Vagina (tissue), 2 donors: Measurements from ENCODE around the gene ATR.

Experiments
- POLR2AphosphoS5 ChIP-seq, 2 donors: sonication (generic); formaldehyde crosslinking; IDR thresholded peaks; one replicate each; pipeline ENCODE4 v1.9.0; 2017; ENCODE audit warnings: antibody characterized with exemption in 2 of 2, mild to moderate bottlenecking in 2 of 2, low read depth in 1 of 2; ENCODE audit not compliant: insufficient read depth in 1 of 2
- TF ChIP-seq, protein P1 (sequence below), 3 experiments: fragments of 450-650 bp in 2 of 3; fragments of 200-600 bp in 1 of 3; sonication (generic) in 1 of 3; IDR thresholded peaks; one replicate each; pipeline ENCODE4 v1.5.1; 2017 to 2019; ENCODE audit warnings: antibody characterized with exemption in 3 of 3, mild to moderate bottlenecking in 2 of 3, moderate library complexity in 2 of 3

- TF ChIP-seq, protein P1, sequence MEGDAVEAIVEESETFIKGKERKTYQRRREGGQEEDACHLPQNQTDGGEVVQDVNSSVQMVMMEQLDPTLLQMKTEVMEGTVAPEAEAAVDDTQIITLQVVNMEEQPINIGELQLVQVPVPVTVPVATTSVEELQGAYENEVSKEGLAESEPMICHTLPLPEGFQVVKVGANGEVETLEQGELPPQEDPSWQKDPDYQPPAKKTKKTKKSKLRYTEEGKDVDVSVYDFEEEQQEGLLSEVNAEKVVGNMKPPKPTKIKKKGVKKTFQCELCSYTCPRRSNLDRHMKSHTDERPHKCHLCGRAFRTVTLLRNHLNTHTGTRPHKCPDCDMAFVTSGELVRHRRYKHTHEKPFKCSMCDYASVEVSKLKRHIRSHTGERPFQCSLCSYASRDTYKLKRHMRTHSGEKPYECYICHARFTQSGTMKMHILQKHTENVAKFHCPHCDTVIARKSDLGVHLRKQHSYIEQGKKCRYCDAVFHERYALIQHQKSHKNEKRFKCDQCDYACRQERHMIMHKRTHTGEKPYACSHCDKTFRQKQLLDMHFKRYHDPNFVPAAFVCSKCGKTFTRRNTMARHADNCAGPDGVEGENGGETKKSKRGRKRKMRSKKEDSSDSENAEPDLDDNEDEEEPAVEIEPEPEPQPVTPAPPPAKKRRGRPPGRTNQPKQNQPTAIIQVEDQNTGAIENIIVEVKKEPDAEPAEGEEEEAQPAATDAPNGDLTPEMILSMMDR (IDR thresholded peaks at IDR 0.05), result no peak
- no peak for TF ChIP-seq POLR2AphosphoS5 (IDR thresholded peaks at IDR 0.05; ENCODE audit: insufficient read depth in 1 of 2, low read depth in 1 of 2)
Observed at GRCh38 chr3:142444343-142444742, 134.2 kb downstream of the ATR start.
